CD14-positive monocyte (primary cell): ENCODE data around the gene RARS2. TPM values are rescaled to one million over a fixed set of nuclear protein-coding genes. Genes with fewer than 3 reads are reported as not detected.
A peak's percentile ranks its signal among the peaks of the same experiment; 100 is the strongest.

Experiments used
- DNase-seq, 3 donors: peaks; one replicate each; pipeline ENCODE4 v3.0.0-alpha.2; 2011 to 2022
- H2AFZ ChIP-seq: 2 replicates; pipeline ENCODE4 v1.6.0; 2012; ENCODE audit warnings: mild to moderate bottlenecking, low read depth, low read length, inconsistent platforms; ENCODE audit not compliant: insufficient read depth, poor library complexity, severe bottlenecking
- H3K27ac ChIP-seq, 2 donors: 1 replicate in 1 of 2; 2 replicates in 1 of 2; pipeline ENCODE4 v1.5.1; 2012 to 2013; ENCODE audit warnings: low read length in 2 of 2, control low read depth in 1 of 2, inconsistent platforms in 1 of 2, low read depth in 1 of 2, mild to moderate bottlenecking in 1 of 2
- H3K27me3 ChIP-seq, 2 donors: one replicate each; pipeline versions ENCODE4 v1.6.0 to v1.6.1; 2011 to 2013; ENCODE audit warnings: low read length in 2 of 2; ENCODE audit not compliant: control insufficient read depth in 2 of 2, insufficient read depth in 2 of 2
- H3K36me3 ChIP-seq, 2 donors: replicated peaks in 1 of 2; 1 replicate in 1 of 2; 2 replicates in 1 of 2; pipeline versions ENCODE4 v1.5.1 to v1.6.1; 2012 to 2013; ENCODE audit warnings: low read length in 2 of 2, control low read depth in 1 of 2, inconsistent platforms in 1 of 2, mild to moderate bottlenecking in 1 of 2; ENCODE audit not compliant: insufficient read depth in 2 of 2, control insufficient read depth in 1 of 2
- H3K4me1 ChIP-seq, 2 donors: 1 replicate in 1 of 2; 2 replicates in 1 of 2; pipeline versions ENCODE4 v1.5.1 to v1.6.1; 2012 to 2013; ENCODE audit warnings: low read length in 2 of 2, control low read depth in 1 of 2, inconsistent platforms in 1 of 2, mild to moderate bottlenecking in 1 of 2, moderate library complexity in 1 of 2; ENCODE audit not compliant: insufficient read depth in 2 of 2, control insufficient read depth in 1 of 2
- H3K4me2 ChIP-seq: replicated peaks from 2 replicates; pipeline ENCODE3; 2012; ENCODE audit warnings: low read length, moderate library complexity, mild to moderate bottlenecking; ENCODE audit not compliant: poor library complexity, severe bottlenecking; ENCODE audit errors: extremely low read depth
- H3K4me3 ChIP-seq, 3 experiments: fragments of 200-600 bp in 1 of 3; sonication (generic) in 1 of 3; replicated peaks in 1 of 3; 1 replicate in 2 of 3; 2 replicates in 1 of 3; pipeline ENCODE4 v1.5.1; 2011 to 2013; ENCODE audit warnings: low read length in 3 of 3, mild to moderate bottlenecking in 3 of 3, control low read depth in 2 of 3, low read depth in 2 of 3, inconsistent platforms in 1 of 3, moderate library complexity in 1 of 3
- H3K79me2 ChIP-seq: 2 replicates; pipeline ENCODE4 v1.6.0; 2012; ENCODE audit warnings: mild to moderate bottlenecking, control low read depth, inconsistent platforms, low read length, moderate library complexity; ENCODE audit not compliant: insufficient read depth
- H3K9ac ChIP-seq: 2 replicates; pipeline ENCODE4 v1.6.0; 2017; ENCODE audit warnings: low read length, mild to moderate bottlenecking; ENCODE audit not compliant: insufficient read depth, poor library complexity, severe bottlenecking
- H3K9me3 ChIP-seq, 2 donors: replicated peaks in 1 of 2; 1 replicate in 1 of 2; 2 replicates in 1 of 2; pipeline versions ENCODE4 v1.5.1 to v1.6.1; 2012 to 2013; ENCODE audit warnings: low read length in 2 of 2, control low read depth in 1 of 2; ENCODE audit not compliant: control insufficient read depth in 1 of 2, insufficient read depth in 1 of 2
- H4K20me1 ChIP-seq: 2 replicates; pipeline ENCODE4 v1.6.0; 2012; ENCODE audit warnings: mild to moderate bottlenecking, low read length, control low read depth, moderate library complexity; ENCODE audit not compliant: insufficient read depth
- H3K27ac Mint-ChIP-seq, 7 donors: one replicate each; pipeline ENCODE4 v1.8.0; 2020; ENCODE audit warnings: mild to moderate bottlenecking in 7 of 7, mixed read lengths in 7 of 7, moderate library complexity in 6 of 7, inconsistent platforms in 2 of 7
- H3K27me3 Mint-ChIP-seq, 3 donors: one replicate each; pipeline ENCODE4 v1.8.0; 2021 to 2022; ENCODE audit warnings: low read depth in 3 of 3, mild to moderate bottlenecking in 3 of 3, mixed read lengths in 3 of 3, moderate library complexity in 3 of 3, inconsistent platforms in 1 of 3
- H3K36me3 Mint-ChIP-seq, 2 donors: one replicate each; pipeline ENCODE4 v1.8.0; 2020; ENCODE audit warnings: mixed read lengths in 2 of 2, inconsistent platforms in 1 of 2, mild to moderate bottlenecking in 1 of 2
- H3K4me1 Mint-ChIP-seq: one replicate; pipeline ENCODE4 v1.8.0; 2020; ENCODE audit warnings: mild to moderate bottlenecking, mixed read lengths
- H3K4me3 Mint-ChIP-seq, 2 donors: one replicate each; pipeline ENCODE4 v1.8.0; 2020; ENCODE audit warnings: mild to moderate bottlenecking in 2 of 2, mixed read lengths in 2 of 2, moderate library complexity in 1 of 2
- H3K9me3 Mint-ChIP-seq, 7 donors: one replicate each; pipeline ENCODE4 v1.8.0; 2020 to 2022; ENCODE audit warnings: mixed read lengths in 7 of 7, mild to moderate bottlenecking in 6 of 7, moderate library complexity in 6 of 7, inconsistent platforms in 2 of 7
- WGBS: methylation state at CpG from one replicate; pipeline ENCODE4 v1.1.5; 2013; ENCODE audit warnings: missing lambda C conversion rate; ENCODE audit not compliant: insufficient coverage; 5-methylcytosine and 5-hydroxymethylcytosine counted together
- intact Hi-C, 2 donors: fragments of 100-400 bp; cut with micrococcal nuclease; formaldehyde crosslinking; loops; one replicate each; pipeline versions ENCODE4 v1.15.0 to v1.15.1; 2023
- polyA plus RNA-seq, 3 donors: library from polyadenylated mRNA; depleted of rRNA in 1 of 3; unstranded in 2 of 3; stranded (reverse) in 1 of 3; fragments of 300-500 nt in 2 of 3; fragments of >200 nt in 1 of 3; fragmentation: Illumina TruSeq in 2 of 3; gene quantifications; 1 replicate in 2 of 3; 2 replicates in 1 of 3; pipeline ENCODE4 v1.2.3, GENCODE V29; 2012 to 2021
- TF ChIP-seq, protein P1 (sequence below): fragments of 200-600 bp; IDR thresholded peaks from one replicate; pipeline ENCODE4 v1.8.0; 2022; ENCODE audit warnings: antibody characterized with exemption, mild to moderate bottlenecking

The RARS2 gene
- polyA plus RNA-seq, 3 donors, result 8.6 to 33.0 (median 27.3) TPM

DNA sequence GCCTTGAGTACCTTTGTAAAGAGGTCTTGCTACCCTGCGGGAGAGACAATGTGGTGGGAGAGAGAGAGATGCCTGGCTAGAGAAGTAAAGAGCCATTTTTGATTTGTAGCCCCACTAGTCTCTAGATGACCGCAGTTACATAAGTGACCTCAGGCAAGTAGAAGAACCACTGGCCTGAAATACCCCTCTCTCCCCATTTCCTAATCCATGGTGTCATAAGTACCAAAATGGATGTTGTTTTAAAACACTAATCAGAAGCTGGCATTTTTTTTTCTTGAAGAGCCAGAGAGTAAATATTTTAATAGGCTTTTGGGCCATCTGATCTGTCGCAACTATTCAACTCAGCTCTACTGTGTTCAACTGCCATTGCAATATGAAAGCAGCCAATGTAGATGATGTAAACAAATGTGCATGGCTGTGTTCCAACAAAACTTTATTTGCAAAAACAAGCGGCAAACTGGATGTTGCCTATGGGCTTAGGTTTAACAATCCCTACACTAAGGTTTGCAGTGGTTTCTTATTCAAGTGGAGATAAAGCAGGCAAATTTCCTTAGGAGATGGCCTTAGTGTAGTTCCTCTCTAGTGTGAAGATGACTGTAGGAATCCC, 36.5 kb downstream of the RARS2 start:
- H3K36me3 Mint-ChIP-seq, result peaks cover 58 to 76% of the 10 kb centered on the region in 2 donors
- H3K9me3 Mint-ChIP-seq, result peaks cover 0 to 2% (median 0%) of the 10 kb centered on the region in 7 donors
- no peak overlapping the region for H3K9ac ChIP-seq
- no peaks in the 10 kb centered on the region for H3K79me2 ChIP-seq
- no peak overlapping the region for H3K4me2 ChIP-seq
- peaks cover 43 to 94% of the 10 kb centered on the region in 2 donors for H3K36me3 ChIP-seq
- no peaks in the 10 kb centered on the region for H4K20me1 ChIP-seq
- no peak overlapping the region for H3K4me3 ChIP-seq
- no peak overlapping the region for H2AFZ ChIP-seq
- H3K27me3 ChIP-seq, result no peaks in the 10 kb centered on the region
- H3K27ac Mint-ChIP-seq, result peak overlapping the region in 1 of 7 donors; percentile 5
- intact Hi-C loops, result no loop called here
- H3K4me3 Mint-ChIP-seq, result no peak overlapping the region
- no peaks in the 10 kb centered on the region for H3K9me3 ChIP-seq
- no peaks in the 10 kb centered on the region for H3K4me1 ChIP-seq
- WGBS, result 100% methylated on average over 1 of the region's 4 CpGs
- no peak for DNase-seq
- TF ChIP-seq, protein P1, sequence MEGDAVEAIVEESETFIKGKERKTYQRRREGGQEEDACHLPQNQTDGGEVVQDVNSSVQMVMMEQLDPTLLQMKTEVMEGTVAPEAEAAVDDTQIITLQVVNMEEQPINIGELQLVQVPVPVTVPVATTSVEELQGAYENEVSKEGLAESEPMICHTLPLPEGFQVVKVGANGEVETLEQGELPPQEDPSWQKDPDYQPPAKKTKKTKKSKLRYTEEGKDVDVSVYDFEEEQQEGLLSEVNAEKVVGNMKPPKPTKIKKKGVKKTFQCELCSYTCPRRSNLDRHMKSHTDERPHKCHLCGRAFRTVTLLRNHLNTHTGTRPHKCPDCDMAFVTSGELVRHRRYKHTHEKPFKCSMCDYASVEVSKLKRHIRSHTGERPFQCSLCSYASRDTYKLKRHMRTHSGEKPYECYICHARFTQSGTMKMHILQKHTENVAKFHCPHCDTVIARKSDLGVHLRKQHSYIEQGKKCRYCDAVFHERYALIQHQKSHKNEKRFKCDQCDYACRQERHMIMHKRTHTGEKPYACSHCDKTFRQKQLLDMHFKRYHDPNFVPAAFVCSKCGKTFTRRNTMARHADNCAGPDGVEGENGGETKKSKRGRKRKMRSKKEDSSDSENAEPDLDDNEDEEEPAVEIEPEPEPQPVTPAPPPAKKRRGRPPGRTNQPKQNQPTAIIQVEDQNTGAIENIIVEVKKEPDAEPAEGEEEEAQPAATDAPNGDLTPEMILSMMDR, result no peak
- no peaks in the 10 kb centered on the region for H3K4me1 Mint-ChIP-seq
- no peaks in the 10 kb centered on the region for H3K27me3 Mint-ChIP-seq
- no peak overlapping the region for H3K27ac ChIP-seq

DNA sequence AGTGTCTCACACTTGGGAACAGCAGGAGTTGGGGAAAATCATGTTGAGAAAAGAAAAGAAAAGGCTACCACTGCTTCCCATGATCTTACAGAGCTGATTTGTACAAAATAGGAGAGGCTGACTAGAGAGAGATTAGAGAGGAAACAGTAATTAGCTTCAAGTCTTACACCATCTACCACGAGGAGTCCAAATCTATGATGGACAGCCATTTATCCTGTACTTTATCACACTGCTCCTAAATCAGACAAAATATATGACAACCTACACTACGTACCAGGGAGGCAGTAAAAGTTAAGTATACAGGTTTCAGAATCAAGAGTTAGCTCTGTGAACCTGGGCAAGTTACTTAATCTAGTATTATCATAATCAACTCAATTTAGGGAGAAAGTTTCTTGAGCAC, 38.0 kb downstream of the RARS2 start:
- TF ChIP-seq, protein P1, result no peak
- Histone ChIP-seq H3K36me3 (peaks cover 36 to 89% of the 10 kb centered on the region in 2 donors), H3K9ac (no peak overlapping the region), H3K9me3 (no peaks in the 10 kb centered on the region), H2AFZ (no peak overlapping the region), H3K4me3 (no peak overlapping the region), H4K20me1 (no peaks in the 10 kb centered on the region), H3K27me3 (no peaks in the 10 kb centered on the region), H3K4me1 (no peaks in the 10 kb centered on the region), H3K4me2 (no peak overlapping the region), H3K79me2 (no peaks in the 10 kb centered on the region), H3K27ac (peak overlapping the region in 1 of 2 donors; percentile 18)
- Mint-ChIP-seq H3K4me1 (no peaks in the 10 kb centered on the region), H3K27me3 (no peaks in the 10 kb centered on the region), H3K9me3 (peaks cover 0 to 2% (median 0%) of the 10 kb centered on the region in 7 donors), H3K4me3 (no peak overlapping the region), H3K36me3 (peaks cover 53 to 77% of the 10 kb centered on the region in 2 donors), H3K27ac (no peak overlapping the region)
- no CpG with 5 or more reads among the region's 2 CpGs for WGBS
- no peak for DNase-seq
- intact Hi-C loops, result no loop called here
